Mucosa of descending colon (tissue), 3 donors: ENCODE results near the gene ADGRB2. TPM values are rescaled to one million over a fixed set of nuclear protein-coding genes. Genes with fewer than 3 reads are reported as not detected.

Experiments
- ATAC-seq: fragments of 200-7000 bp; cut with Tn5 transposase; one replicate; pipeline ENCODE4 v1.9.1; 2020; ENCODE audit warnings: mild to moderate bottlenecking, moderate library complexity
- DNase-seq, 3 donors: peaks; one replicate each; pipeline ENCODE4 v3.0.0-alpha.2; 2020
- H3K36me3 ChIP-seq: fragments of 200-600 bp; one replicate; pipeline ENCODE4 v1.8.0; 2021; ENCODE audit warnings: low read depth, mild to moderate bottlenecking
- H3K4me1 ChIP-seq: fragments of 200-600 bp; one replicate; pipeline ENCODE4 v1.8.0; 2021; ENCODE audit warnings: low read depth, mild to moderate bottlenecking
- H3K4me3 ChIP-seq: fragments of 200-600 bp; one replicate; pipeline ENCODE4 v1.8.0; 2021; ENCODE audit warnings: mild to moderate bottlenecking
- H3K9me3 ChIP-seq: fragments of 200-600 bp; one replicate; pipeline ENCODE4 v1.8.0; 2021; ENCODE audit warnings: mild to moderate bottlenecking
- intact Hi-C, 2 donors: fragments of 100-400 bp; cut with DNase I in 1 of 2; cut with micrococcal nuclease in 1 of 2; formaldehyde crosslinking; loops; one replicate each; pipeline versions ENCODE4 v1.11.0 to v1.11.1; 2022; cut with DNase I, micrococcal nuclease
- total RNA-seq, 3 donors: library from RNA; stranded (reverse); fragmentation: NEBNext Ultra II Directional in 2 of 3; extraction: Animal tissue kit (Norgen Biotek cat#: 25700) in 2 of 3; gene quantifications; one replicate each; pipeline versions ENCODE4 v1.2.1 to v1.2.4, GENCODE V29; 2021 to 2023
- TF ChIP-seq, protein P1 (sequence below): fragments of 200-600 bp; IDR thresholded peaks from one replicate; pipeline ENCODE4 v1.8.0; 2022; ENCODE audit warnings: antibody characterized with exemption, mild to moderate bottlenecking
- donor health status: DM: no; HTN: no; CAD: no; lungs with moderate emphysema.
- donor health status: DM: no; HTN: no; CAD: no.
- donor health status: DM: no; HTN: yes; CAD: no.

The ADGRB2 gene
- total RNA-seq, 3 donors from 2014 or later = 0.55 to 3.8 (median 0.65) TPM

DNA sequence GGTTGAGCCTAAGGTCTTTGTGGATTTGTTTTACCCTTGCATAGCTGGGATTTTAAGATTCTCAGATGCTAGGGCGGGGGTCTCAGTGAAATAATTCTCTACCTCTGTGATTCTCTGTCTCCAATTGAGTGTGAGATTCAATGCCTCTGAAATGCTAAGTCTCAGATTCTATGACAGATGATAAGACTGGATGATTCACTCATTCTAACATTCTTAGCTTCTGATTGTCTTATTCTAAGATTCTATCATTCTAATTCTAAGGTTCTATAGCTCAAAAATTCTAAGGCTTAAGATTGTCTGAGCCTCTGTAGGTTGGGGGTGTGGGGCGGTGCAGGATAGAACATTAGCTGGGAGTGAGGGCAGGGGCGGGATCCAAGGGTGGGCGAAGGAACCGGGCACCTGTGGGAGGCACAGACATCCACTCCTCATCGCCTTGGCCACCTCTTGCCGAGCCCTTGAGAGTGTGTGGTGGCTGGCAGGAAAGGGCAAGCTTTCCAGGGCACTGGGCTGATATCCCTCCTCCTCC, 29.5 kb downstream of the ADGRB2 start:
- ATAC-seq = no peak
- no peaks in the 10 kb centered on the region for H3K9me3 ChIP-seq
- TF ChIP-seq, protein P1, sequence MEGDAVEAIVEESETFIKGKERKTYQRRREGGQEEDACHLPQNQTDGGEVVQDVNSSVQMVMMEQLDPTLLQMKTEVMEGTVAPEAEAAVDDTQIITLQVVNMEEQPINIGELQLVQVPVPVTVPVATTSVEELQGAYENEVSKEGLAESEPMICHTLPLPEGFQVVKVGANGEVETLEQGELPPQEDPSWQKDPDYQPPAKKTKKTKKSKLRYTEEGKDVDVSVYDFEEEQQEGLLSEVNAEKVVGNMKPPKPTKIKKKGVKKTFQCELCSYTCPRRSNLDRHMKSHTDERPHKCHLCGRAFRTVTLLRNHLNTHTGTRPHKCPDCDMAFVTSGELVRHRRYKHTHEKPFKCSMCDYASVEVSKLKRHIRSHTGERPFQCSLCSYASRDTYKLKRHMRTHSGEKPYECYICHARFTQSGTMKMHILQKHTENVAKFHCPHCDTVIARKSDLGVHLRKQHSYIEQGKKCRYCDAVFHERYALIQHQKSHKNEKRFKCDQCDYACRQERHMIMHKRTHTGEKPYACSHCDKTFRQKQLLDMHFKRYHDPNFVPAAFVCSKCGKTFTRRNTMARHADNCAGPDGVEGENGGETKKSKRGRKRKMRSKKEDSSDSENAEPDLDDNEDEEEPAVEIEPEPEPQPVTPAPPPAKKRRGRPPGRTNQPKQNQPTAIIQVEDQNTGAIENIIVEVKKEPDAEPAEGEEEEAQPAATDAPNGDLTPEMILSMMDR = no peak
- H3K4me1 ChIP-seq = peaks cover 4% of the 10 kb centered on the region
- H3K36me3 ChIP-seq = no peaks in the 10 kb centered on the region
- intact Hi-C loops = no loop called here
- no peak overlapping the region for H3K4me3 ChIP-seq
- DNase-seq = no peak

DNA sequence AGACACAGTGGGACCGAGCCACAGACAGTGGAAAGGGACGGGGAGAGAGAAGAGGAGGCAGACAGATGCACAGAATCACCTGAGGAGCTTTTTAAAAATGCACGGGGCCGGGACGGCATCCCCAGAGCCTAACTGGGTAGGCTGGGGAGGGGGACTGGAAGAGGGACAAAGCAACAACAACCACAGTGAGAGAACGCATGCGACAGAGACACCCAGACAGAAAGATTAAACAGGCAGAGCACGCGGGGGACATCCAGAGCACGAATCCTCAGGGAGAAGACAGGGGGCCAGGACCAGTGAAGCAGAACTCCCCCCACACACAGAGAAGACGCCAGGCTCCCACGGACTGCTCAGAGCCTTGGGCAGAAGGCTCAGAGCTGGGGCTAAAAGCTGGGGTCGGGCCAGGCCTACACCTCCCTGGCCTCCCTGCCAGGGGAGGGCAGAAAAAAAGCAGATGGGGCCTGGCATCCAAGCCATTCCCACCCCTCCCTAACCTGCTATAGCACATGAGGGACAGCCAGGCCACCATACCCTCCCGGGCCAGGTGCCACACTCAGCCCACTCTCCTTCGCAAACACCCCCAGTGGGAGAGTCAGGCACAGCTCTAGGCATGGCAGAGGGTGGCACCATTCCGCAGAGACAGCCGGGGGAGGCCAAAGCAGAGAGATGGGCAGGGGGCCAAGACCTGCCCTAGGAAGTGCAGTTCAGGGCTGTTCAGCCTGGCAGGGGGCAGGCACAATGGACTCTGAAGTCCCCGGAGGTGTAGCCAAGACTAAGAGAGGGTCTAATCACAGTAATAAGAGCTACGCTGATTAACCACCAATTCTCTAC, 30.5 kb downstream of the ADGRB2 start:
- Histone ChIP-seq H3K4me1 (peaks cover 4% of the 10 kb centered on the region), H3K36me3 (no peaks in the 10 kb centered on the region), H3K9me3 (no peaks in the 10 kb centered on the region), H3K4me3 (no peak overlapping the region)
- intact Hi-C loops = no loop called here
- ATAC-seq (no peak), DNase-seq (no peak)
- TF ChIP-seq, protein P1 = no peak

DNA sequence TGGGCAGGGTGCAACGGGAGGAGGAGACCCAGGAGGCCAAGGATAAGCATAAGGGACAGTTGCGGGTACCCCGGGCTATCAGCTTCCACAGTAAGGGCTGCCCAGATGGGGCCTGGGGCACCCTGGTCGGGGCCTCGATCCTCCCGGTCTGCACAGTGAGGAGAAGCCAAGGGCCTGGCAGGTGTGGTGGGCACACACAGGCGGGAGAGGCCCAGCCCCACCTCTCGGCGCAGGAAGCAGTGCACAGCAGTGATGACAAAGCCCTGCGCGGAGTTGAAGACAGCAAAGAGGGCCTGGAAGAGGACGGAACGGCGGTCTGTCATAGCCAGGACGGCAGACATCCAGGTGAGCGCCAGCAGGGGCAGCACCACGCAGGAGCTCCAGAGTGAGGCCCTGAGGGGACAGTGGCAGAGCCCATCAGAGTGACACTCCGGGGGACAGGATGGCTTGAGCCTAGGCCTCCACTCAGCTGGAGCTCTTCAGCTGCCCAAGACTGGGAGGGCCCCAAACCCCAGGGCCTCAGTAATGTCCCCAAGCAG, 31.3 kb downstream of the ADGRB2 start:
- Histone ChIP-seq H3K36me3 (no peaks in the 10 kb centered on the region), H3K9me3 (no peaks in the 10 kb centered on the region), H3K4me3 (no peak overlapping the region), H3K4me1 (peaks cover 4% of the 10 kb centered on the region)
- ATAC-seq = no peak
- intact Hi-C loops = no loop called here
- TF ChIP-seq, protein P1 = no peak
- DNase-seq = no peak

DNA sequence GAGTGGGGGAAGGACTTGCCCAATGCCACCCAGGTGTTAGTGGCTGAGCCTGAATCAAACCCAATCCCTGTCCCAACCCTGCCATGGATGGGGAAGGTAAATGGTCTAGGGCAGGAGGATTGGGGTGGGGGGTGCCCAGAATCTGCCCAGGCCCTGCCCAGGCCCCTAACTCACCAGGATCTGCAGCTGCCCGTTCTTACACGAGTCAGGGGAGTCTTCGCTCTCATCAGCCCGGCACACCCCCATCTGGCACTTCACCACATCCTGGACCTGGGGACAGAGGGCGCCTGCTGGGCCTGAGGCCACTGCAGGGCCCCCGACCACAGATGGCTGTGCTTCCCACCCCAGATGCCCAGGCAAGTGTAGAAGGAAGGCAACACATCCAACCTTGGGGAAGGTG, 31.8 kb downstream of the ADGRB2 start:
- no peaks in the 10 kb centered on the region for H3K36me3 ChIP-seq
- no peak overlapping the region for H3K4me3 ChIP-seq
- H3K4me1 ChIP-seq = peaks cover 4% of the 10 kb centered on the region
- intact Hi-C loops = no loop called here
- TF ChIP-seq, protein P1 = no peak
- no peaks in the 10 kb centered on the region for H3K9me3 ChIP-seq
- no peak for ATAC-seq
- no peak for DNase-seq

DNA sequence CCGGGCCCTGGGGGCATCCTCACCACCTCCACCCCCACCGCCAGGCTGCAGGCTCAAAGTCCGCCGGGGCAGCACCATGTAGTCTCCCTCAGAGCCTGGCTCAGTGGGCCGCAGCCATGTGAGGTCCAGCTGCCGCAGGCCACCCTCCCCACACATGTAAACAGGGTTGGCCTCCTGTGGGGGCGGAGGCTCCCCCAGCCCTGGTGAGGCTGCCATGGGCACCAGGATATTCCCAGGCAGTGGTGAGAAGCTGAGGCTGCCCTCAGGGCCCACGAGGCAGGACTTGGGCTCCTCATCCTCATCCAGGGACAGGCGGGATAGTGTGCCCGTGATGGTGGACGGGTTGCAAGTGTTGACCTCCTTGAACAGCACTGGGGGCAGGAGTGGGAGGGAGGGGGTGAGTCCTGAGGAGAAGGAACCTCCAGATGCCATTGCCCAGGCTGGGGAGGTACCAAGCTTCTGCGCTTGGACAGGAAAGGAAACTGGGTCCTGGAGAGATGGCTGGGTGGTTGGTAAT, 33.0 kb downstream of the ADGRB2 start:
- Histone ChIP-seq H3K4me1 (no peaks in the 10 kb centered on the region), H3K36me3 (no peaks in the 10 kb centered on the region), H3K4me3 (no peak overlapping the region), H3K9me3 (no peaks in the 10 kb centered on the region)
- ATAC-seq (no peak), DNase-seq (no peak)
- TF ChIP-seq, protein P1 = no peak
- intact Hi-C loops = no loop called here
